HG02884 (cell line): ENCODE results near the gene CDK5RAP3.

ENCODE experiments used
- ATAC-seq: cut with Tn5 transposase; IDR thresholded peaks from one replicate; pipeline ENCODE4 v1.9.1; 2021; ENCODE audit warnings: mild to moderate bottlenecking, moderate library complexity; ENCODE audit not compliant: unreplicated experiment

The CDK5RAP3 gene

GRCh38 chr17:48022901-48023300 lies 52.0 kb downstream of the CDK5RAP3 start:
- no peak for ATAC-seq

- ATAC-seq, result no peak
These were observed 52.7 kb downstream of the CDK5RAP3 start for GRCh38 chr17:48023400-48024148.

GRCh38 chr17:48024149-48025039 lies 53.5 kb downstream of the CDK5RAP3 start:
- ATAC-seq, result peak; percentile 8

GRCh38 chr17:48025040-48025903 lies 54.4 kb downstream of the CDK5RAP3 start:
- ATAC-seq, result peak; percentile 74

GRCh38 chr17:48025904-48026501 lies 55.1 kb downstream of the CDK5RAP3 start:
- ATAC-seq, result no peak

GRCh38 chr17:48026502-48027321 lies 55.8 kb downstream of the CDK5RAP3 start:
- no peak for ATAC-seq

- ATAC-seq, result no peak
These were observed 56.5 kb downstream of the CDK5RAP3 start for GRCh38 chr17:48027322-48027981.

GRCh38 chr17:48028736-48029135 lies 57.8 kb downstream of the CDK5RAP3 start:
- ATAC-seq, result no peak

GRCh38 chr17:48030531-48030930 lies 59.6 kb downstream of the CDK5RAP3 start:
- ATAC-seq, result no peak
